ENCODE data around the gene PRRT3. TPM values are rescaled to one million over a fixed set of nuclear protein-coding genes. Genes with fewer than 3 reads are reported as not detected.

The PRRT3 gene
- total and polyA plus RNA-seq, 2 of the 8 experiments (the other 6 are each of a cell fraction or from before 2014, with no cell fraction given) = 9.0 to 9.2 TPM

DNA sequence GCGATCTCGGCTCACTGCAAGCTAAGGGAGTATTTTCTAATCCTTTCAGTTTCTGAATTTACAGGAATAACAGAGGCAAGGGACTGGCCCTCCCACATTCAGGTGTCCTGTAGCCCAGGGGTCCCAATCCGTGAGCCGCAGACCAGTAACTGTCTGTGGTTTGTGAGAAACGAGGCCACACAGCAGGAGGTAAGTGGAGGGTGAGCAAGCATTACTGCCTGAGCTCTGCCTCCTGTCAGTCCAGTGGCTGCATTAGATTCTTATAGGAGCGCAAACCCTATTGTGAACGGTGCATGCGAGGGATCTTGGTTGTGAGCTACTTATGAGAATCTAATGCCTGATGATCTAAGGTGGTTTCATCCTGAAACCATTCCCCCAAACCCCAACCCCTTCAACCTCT lies 40.3 kb downstream of the PRRT3 start:
- no peak for FAIRE-seq
- Histone ChIP-seq H3K9ac (replicated peaks in 1 of 4; ENCODE audit: extremely low read depth in 1 of 4, low read depth in 3 of 4, low read length in 3 of 4) (no peak overlapping the region), H3K27ac (ENCODE audit: low read depth, low read length) (no peak overlapping the region), H4K20me1 (replicated peaks in 1 of 2; ENCODE audit: control insufficient read depth in 1 of 2, insufficient read depth in 2 of 2, low read length in 2 of 2) (no peaks in the 10 kb centered on the region), H3K79me2 (ENCODE audit: control insufficient read depth in 1 of 2, insufficient read depth in 2 of 2, low read length in 2 of 2) (no peaks in the 10 kb centered on the region), H2BK120ac (replicated peaks; ENCODE audit: low read depth, low read length) (no peak overlapping the region), H3K14ac (ENCODE audit: insufficient read length) (no peak overlapping the region), H3K23ac (ENCODE audit: insufficient read length) (no peak overlapping the region), H3K4me1 (replicated peaks in 1 of 4; ENCODE audit: control insufficient read depth in 3 of 4, insufficient read depth in 4 of 4, low read length in 3 of 4) (peaks cover 0 to 16% (median 13%) of the 10 kb centered on the region in 4 experiments; a peak in 6 of 7 replicates), H4K5ac (ENCODE audit: insufficient read length, low read depth, low read length) (no peak overlapping the region), H2BK15ac (ENCODE audit: low read length) (no peak overlapping the region), H2AK5ac (ENCODE audit: low read depth, low read length) (no peak overlapping the region), H3K23me2 (ENCODE audit: low read depth, low read length) (peaks cover 10% of the 10 kb centered on the region; the same call in 1 of the 2 replicates), H2BK5ac (ENCODE audit: low read depth, low read length) (no peak overlapping the region), H2BK20ac (ENCODE audit: low read length) (no peak overlapping the region), H3K79me1 (ENCODE audit: low read depth, low read length) (no peaks in the 10 kb centered on the region), H3K4me3 (ENCODE audit: extremely low read depth in 1 of 4, insufficient read depth in 2 of 4, low read depth in 3 of 4, low read length in 4 of 4) (no peak overlapping the region), H3K56ac (replicated peaks; ENCODE audit: insufficient read length, low read depth, low read length) (no peak overlapping the region), H4K91ac (replicated peaks; ENCODE audit: insufficient read length, low read length) (no peak overlapping the region), H4K8ac (ENCODE audit: extremely low read depth, insufficient read depth, low read length) (no peak overlapping the region), H2BK12ac (ENCODE audit: low read depth, low read length) (no peak overlapping the region), H3K9me3 (ENCODE audit: insufficient read depth in 2 of 2, low read depth in 1 of 2, low read length in 1 of 2) (peaks cover 0 to 6% of the 10 kb centered on the region in 2 experiments; a peak in 2 of 4 replicates), H3K36me3 (ENCODE audit: control insufficient read depth in 2 of 4, insufficient read depth in 4 of 4, low read length in 3 of 4) (no peaks in the 10 kb centered on the region), H2AFZ (ENCODE audit: low read length) (no peak overlapping the region), H3K27me3 (replicated peaks in 1 of 4; ENCODE audit: control insufficient read depth in 3 of 4, extremely low read depth in 1 of 4, insufficient read depth in 3 of 4, low read length in 3 of 4) (peaks cover 0 to 18% (median 10%) of the 10 kb centered on the region in 4 experiments; a peak in 5 of 7 replicates), H3K4me2 (ENCODE audit: insufficient read depth in 1 of 2, low read depth in 2 of 2, low read length in 2 of 2) (no peak overlapping the region), H3K18ac (ENCODE audit: extremely low read depth, low read length) (no peak overlapping the region), H3K4ac (replicated peaks; ENCODE audit: insufficient read length, low read depth, low read length) (no peak overlapping the region)
- no peak for DNase-seq (ENCODE audit: low read depth in 1 of 2, low spot score in 2 of 2)
- ChIA-PET CTCF (ENCODE audit: partially characterized antibody) (interaction anchor here (0.7 to 9.1 kb wide), 6 partner anchors 17 to 105 kb away, joined by 3 to 76 read pairs (median 4); partner anchors contain the start of gene CRELD1), POLR2A (ENCODE audit: partially characterized antibody) (interaction anchor here (0.5 to 5.5 kb wide), 4 partner anchors 7 to 105 kb away, joined by 3 to 43 read pairs (median 3); partner anchors contain the start of gene IL17RE)
- WGBS, 2 experiments (ENCODE audit: extremely low coverage in 1 of 2, insufficient coverage in 1 of 2, insufficient read length in 1 of 2, insufficient replicate concordance in 2 of 2, low coverage in 1 of 2, low lambda C conversion rate in 2 of 2, missing lambda C conversion rate in 1 of 2) = 90% methylated on average over 8 of the region's 8 CpGs; no CpG with 5 or more reads in 1 of the 2 experiments
- TF ChIP-seq TBP (IDR thresholded peaks at IDR 0.05; ENCODE audit: low read depth, low read length) (no peak), NRF1 (IDR thresholded peaks at IDR 0.05; ENCODE audit: low read depth, low read length) (no peak), HDAC6 (IDR thresholded peaks at IDR 0.05; ENCODE audit: low read depth, low read length) (no peak), CREB1 (IDR thresholded peaks at IDR 0.05) (no peak), ZNF274 (IDR thresholded peaks at IDR 0.05; ENCODE audit: borderline replicate concordance, extremely low read depth, low read length) (no peak), RXRA (IDR thresholded peaks at IDR 0.05; ENCODE audit: insufficient read depth, low read depth, low read length) (no peak), EGR1 (IDR thresholded peaks at IDR 0.05; ENCODE audit: borderline replicate concordance, low read depth, low read length) (no peak), CEBPB (IDR thresholded peaks at IDR 0.05; ENCODE audit: low read depth, low read length) (no peak), BRCA1 (IDR thresholded peaks at IDR 0.05; ENCODE audit: low read depth, low read length) (no peak), CBX5 (IDR thresholded peaks at IDR 0.05; ENCODE audit: low read depth, low read length) (no peak), PHF8 (conservative IDR thresholded peaks at IDR 0.05; ENCODE audit: low read depth, low read length) (no peak), POLR2A (IDR thresholded peaks at IDR 0.05; ENCODE audit: control extremely low read depth in 1 of 2, low read depth in 2 of 2, low read length in 2 of 2) (no peak)
- TF ChIP-seq, protein P1, sequence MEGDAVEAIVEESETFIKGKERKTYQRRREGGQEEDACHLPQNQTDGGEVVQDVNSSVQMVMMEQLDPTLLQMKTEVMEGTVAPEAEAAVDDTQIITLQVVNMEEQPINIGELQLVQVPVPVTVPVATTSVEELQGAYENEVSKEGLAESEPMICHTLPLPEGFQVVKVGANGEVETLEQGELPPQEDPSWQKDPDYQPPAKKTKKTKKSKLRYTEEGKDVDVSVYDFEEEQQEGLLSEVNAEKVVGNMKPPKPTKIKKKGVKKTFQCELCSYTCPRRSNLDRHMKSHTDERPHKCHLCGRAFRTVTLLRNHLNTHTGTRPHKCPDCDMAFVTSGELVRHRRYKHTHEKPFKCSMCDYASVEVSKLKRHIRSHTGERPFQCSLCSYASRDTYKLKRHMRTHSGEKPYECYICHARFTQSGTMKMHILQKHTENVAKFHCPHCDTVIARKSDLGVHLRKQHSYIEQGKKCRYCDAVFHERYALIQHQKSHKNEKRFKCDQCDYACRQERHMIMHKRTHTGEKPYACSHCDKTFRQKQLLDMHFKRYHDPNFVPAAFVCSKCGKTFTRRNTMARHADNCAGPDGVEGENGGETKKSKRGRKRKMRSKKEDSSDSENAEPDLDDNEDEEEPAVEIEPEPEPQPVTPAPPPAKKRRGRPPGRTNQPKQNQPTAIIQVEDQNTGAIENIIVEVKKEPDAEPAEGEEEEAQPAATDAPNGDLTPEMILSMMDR (IDR thresholded peaks at IDR 0.05; ENCODE audit: control extremely low read depth in 1 of 3, insufficient read depth in 1 of 3, low read depth in 1 of 3, low read length in 3 of 3) = no peak

Measured in H1 (cell line).